ENCODE measurements around the gene IGF2BP3.
"Not testable (repeated sequence)": the region's sequence is repeated elsewhere in the genome, so short reads cannot be mapped to it uniquely, and the experiment has no call there.

Gene IGF2BP3

DNA sequence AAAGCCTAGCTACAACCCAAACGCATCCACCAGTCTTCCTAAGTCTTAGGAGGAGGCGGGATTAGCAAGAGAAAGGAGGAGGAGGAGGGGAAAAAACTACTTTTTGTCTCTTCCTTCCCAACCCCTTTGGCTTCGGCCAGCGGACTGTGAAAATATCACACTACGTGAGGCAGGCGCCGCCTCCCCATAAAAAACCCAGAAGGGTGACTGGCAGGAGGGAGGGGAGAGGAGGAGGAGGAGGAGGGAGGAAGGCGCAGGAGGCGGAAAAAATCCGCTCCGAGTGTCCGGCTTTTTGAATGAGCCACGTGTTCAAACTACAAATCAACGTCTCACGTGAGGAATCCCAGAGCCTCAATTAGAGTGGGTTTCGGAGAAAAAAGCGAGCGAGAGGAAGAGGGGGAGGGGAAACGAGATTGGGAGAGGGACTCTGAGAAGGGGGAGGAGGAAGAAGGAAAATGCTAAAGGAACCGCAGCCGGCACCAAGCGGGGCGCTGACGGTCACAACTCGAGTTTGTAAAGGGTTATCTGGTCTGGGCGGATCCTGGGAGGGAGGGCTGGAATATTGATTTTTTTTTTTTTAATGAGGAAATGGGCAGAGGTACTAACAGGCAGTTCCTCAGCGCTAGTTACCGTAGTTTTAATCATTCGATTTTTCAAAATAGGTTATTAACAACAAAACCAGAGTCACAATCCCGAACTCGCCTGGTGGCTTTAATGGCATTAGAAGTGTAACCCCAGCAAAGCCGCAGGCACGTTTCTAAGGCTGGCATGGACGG lies at the start of gene IGF2BP3:
IGF2BP3 (minus strand) TSS at position 162 of the 776 bp plus-strand sequence. CDS start 381 bp downstream, outside the sequence.
- in situ Hi-C loops (cut with MboI; ENCODE audit: low sequenced_read_pairs) = no loop called here
- Histone ChIP-seq H3K4me1 (peaks cover 14% of the 10 kb centered on the region), H3K27me3 (ENCODE audit: low read depth) (no peaks in the 10 kb centered on the region), H3K9me3 (no peaks in the 10 kb centered on the region), H3K4me3 (peak within 1 kb of the TSS; percentile 72), H3K36me3 (replicated peaks) (peaks cover 3% of the 10 kb centered on the region)
- peak; percentile 97 to 100 for DNase-seq (ENCODE audit: low spot score in 2 of 2)

DNA sequence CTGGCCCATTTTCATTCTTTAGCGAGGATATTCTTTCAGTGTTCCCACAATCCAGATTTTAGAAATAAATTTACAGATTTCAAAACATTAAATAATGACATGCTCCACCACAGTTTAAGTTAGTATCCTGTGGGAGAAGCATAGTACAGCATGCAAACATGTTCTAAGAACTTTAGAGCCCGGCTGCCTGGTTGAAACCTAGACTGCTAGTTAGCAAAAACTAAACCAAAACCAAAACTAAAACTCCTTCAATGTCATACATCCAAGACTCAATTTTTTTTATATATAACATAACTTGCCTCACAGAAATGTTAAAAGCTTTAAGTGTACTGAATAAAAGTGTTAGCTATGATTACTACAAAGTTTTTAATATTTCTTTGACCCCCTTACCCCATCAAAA lies 44.5 kb upstream of the IGF2BP3 start:
- Histone ChIP-seq H3K4me3 (no peak overlapping the region), H3K4me1 (no peaks in the 10 kb centered on the region), H3K27me3 (ENCODE audit: low read depth) (no peaks in the 10 kb centered on the region), H3K36me3 (replicated peaks) (peaks cover 92% of the 10 kb centered on the region), H3K9me3 (no peaks in the 10 kb centered on the region)
- no peak for DNase-seq (ENCODE audit: low spot score in 2 of 2)
- in situ Hi-C loops (cut with MboI; ENCODE audit: low sequenced_read_pairs) = no loop called here

DNA sequence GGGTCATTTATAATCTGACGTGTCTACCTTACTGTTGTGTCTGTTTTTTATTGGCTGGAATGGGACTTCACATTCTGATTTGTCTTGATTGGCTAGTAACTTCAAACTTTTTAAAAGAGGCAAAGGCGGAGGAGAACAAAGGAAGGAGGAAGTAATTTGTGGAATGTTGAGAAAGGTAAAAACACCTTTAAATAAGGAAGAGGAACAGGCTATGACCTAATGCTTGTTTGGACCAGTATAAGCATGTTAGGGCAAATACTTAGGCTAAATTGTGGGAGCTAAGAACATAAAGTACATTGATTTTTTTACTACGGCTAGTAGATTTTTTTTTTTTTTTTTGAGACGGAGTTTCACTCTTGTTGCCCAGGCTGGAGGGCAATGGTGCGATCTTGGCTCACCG lies 43.5 kb upstream of the IGF2BP3 start:
- H3K9me3 ChIP-seq; DNase-seq (ENCODE audit: low spot score in 2 of 2); in situ Hi-C loops (cut with MboI; ENCODE audit: low sequenced_read_pairs); H3K27me3 ChIP-seq (ENCODE audit: low read depth); H3K4me1 ChIP-seq; H3K4me3 ChIP-seq: not testable (repeated sequence)
- peaks cover 92% of the 10 kb centered on the region for H3K36me3 ChIP-seq (replicated peaks)

DNA sequence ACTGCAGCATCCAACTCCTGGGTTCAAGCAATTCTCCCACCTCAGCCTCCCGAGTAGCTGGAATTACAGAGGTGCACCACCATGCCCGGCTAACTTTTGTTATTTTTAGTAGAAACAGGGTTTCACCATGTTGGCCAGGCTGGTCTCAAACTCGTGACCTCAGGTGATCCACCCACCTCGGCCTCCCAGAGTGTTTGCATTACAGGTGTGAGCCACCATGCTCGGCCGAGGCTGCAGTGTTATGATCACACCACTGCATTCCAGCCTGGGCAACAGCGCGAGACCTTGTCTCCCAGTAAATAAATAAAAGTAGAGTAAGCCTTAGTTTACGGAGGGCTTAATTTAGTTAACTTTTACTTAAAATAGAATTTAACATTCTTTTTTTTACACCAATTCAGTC lies 23.7 kb upstream of the IGF2BP3 start:
- Histone ChIP-seq H3K9me3 (no peaks in the 10 kb centered on the region), H3K27me3 (ENCODE audit: low read depth) (no peaks in the 10 kb centered on the region), H3K36me3 (replicated peaks) (no peaks in the 10 kb centered on the region; the same call in 1 of the 2 replicates), H3K4me3 (no peak overlapping the region), H3K4me1 (peaks cover 5% of the 10 kb centered on the region; the same call in 1 of the 2 replicates)
- no peak for DNase-seq (ENCODE audit: low spot score in 2 of 2)
- in situ Hi-C loops (cut with MboI; ENCODE audit: low sequenced_read_pairs) = no loop called here

DNA sequence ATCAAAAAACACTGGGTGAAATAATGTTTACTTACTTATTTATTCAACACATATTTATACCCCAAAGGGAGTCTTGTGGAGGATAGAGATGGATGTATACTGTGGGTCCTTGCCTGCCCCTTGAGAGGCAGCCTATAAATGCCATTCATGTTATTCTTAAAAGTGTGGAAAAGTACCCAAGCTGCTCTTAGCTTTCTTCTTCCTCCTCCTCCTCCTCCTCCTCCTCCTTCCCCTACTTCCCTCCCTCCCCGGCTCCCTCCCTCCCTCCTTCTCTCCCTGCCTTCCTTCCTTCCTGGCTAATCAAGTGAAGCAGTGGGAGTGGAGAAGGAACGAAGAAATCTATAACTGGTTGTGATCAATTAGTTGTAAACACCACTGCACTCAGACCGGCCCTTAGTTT lies 21.2 kb upstream of the IGF2BP3 start:
- in situ Hi-C loops (cut with MboI; ENCODE audit: low sequenced_read_pairs) = no loop called here
- H3K9me3 ChIP-seq = no peaks in the 10 kb centered on the region
- H3K27me3 ChIP-seq (ENCODE audit: low read depth) = no peaks in the 10 kb centered on the region
- H3K4me1 ChIP-seq = peaks cover 5% of the 10 kb centered on the region; the same call in 1 of the 2 replicates
- no peaks in the 10 kb centered on the region; the same call in 1 of the 2 replicates for H3K36me3 ChIP-seq (replicated peaks)
- peak in 1 of 2 experiments; percentile 46 for DNase-seq (ENCODE audit: low spot score in 2 of 2)
- H3K4me3 ChIP-seq = peak overlapping the region; percentile 53

DNA sequence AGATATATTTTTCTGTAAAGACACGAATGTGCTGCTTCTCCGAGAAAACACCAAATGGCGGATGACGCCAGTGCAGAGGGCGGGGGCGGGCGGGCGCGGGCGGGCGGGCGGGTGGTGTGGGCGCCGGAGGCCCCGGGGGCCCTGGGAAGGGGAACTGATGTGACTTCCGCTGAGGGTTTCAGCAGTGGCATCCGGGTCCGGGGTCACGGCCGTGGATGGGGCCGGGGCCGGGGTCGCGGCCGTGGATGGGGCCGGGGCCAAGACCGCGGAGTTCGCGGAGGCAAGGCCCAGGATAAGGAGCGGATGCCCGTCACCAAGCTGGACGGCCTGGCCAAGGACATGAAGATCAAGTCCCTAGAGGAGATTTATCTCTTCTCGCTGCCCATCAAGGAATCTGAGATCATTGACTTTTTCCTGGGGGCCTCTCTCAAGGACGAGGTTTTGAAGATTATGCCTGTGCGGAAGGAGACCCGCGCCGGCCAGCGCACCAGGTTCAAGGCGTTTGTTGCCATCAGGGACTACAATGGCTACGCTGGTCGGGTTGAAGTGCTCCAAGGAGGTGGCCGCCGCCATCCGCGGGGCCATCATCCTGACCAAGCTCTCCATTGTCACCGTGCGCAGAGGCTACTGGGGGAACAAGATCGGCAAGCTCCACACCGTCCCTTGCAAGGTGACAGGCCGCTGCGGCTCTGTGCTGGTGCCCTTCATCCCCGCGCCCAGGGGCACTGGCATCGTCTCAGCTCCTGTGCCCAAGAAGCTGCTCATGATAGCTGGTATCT lies 20.3 kb upstream of the IGF2BP3 start:
- Histone ChIP-seq H3K9me3 (no peaks in the 10 kb centered on the region), H3K27me3 (ENCODE audit: low read depth) (no peaks in the 10 kb centered on the region), H3K36me3 (replicated peaks) (no peaks in the 10 kb centered on the region; the same call in 1 of the 2 replicates), H3K4me1 (peaks cover 5% of the 10 kb centered on the region), H3K4me3 (peak overlapping the region; percentile 53)
- in situ Hi-C loops (cut with MboI; ENCODE audit: low sequenced_read_pairs) = no loop called here
- DNase-seq (ENCODE audit: low spot score in 2 of 2) = peak in 1 of 2 experiments; percentile 76

DNA sequence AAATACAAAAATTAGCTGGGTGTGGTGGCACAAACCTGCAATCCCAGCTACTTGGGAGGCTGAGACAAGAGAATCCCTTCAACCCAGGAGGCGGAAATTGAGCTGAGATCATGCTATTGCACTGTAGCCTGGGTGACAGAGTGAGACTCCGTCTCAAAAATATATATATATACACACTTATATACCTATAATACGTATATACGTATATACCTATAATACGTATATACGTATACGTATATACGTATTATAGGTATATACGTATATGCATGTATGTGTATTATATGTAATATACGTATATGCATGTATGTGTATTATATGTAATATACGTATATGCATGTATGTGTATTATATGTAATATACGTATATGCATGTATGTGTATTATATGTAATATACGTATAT lies 18.4 kb upstream of the IGF2BP3 start:
- H3K36me3 ChIP-seq (replicated peaks); DNase-seq (ENCODE audit: low spot score in 2 of 2); in situ Hi-C loops (cut with MboI; ENCODE audit: low sequenced_read_pairs): not testable (repeated sequence)

DNA sequence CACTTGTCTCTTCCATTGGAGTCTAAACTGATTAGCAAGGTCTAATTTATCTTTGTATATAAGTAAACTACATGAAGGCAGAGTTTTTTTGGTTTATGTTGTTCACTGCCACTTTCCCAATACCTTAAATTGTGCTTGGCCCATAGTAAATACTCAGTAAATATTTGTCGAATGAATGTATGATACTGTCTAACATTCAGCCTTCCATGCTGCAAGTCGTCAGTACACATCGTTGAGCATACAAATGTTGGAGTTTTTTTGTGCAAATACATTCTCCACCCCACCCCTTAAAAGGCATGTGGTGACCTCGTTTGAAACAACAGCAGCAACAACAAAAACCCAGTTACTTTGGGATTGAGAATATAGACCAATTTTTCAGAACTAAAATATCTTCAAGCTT lies 17.4 kb upstream of the IGF2BP3 start:
- no peak overlapping the region for H3K4me3 ChIP-seq
- no peaks in the 10 kb centered on the region for H3K9me3 ChIP-seq
- H3K4me1 ChIP-seq = peaks cover 5% of the 10 kb centered on the region
- no peaks in the 10 kb centered on the region; the same call in 1 of the 2 replicates for H3K36me3 ChIP-seq (replicated peaks)
- in situ Hi-C loops (cut with MboI; ENCODE audit: low sequenced_read_pairs) = no loop called here
- DNase-seq (ENCODE audit: low spot score in 2 of 2) = no peak
- H3K27me3 ChIP-seq (ENCODE audit: low read depth) = no peaks in the 10 kb centered on the region

More for the DNA sequence above, 18.4 kb upstream of the IGF2BP3 start:
- H3K27me3 ChIP-seq (ENCODE audit: low read depth); H3K9me3 ChIP-seq; H3K4me3 ChIP-seq; H3K4me1 ChIP-seq: not testable (repeated sequence)

DNA sequence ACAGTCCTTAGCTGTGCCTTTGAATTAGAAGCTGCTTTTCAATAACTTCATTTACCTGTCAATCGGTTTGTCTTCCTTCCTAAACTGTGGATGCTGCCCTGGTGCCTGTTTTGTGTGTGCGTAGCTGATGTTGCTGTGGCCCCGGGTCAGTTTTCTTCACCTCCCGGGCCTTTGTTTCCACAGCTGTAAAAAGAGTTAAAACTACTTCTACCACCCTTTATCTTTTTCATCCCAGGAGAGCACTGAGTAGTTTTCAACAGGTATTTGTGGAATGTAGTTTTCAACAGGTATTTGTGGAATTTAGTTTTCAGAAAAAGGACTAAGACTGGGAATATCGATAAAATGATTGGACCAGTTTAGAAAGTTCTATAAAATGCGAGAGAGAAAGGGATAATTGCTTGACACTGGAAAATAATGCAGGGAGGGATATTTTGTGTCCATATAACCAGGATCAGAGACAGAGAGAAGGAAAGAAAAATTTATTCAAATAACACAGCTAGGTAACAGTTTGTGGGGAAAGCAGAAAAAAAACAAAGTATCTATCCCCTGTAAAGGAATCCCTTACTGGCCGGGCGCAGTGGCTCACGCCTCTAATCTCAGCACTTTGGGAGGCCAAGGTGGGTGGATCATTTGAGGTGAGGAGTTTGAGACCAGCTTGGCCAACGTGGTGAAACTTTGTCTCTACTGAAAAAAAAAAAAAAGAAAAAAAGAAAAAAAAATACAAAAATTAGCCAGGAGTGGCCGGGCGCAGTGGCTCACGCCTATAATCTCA lies 15.9 kb upstream of the IGF2BP3 start:
- in situ Hi-C loops (cut with MboI; ENCODE audit: low sequenced_read_pairs) = no loop called here
- Histone ChIP-seq H3K36me3 (replicated peaks) (no peaks in the 10 kb centered on the region), H3K9me3 (no peaks in the 10 kb centered on the region), H3K27me3 (ENCODE audit: low read depth) (no peaks in the 10 kb centered on the region), H3K4me1 (peaks cover 5% of the 10 kb centered on the region), H3K4me3 (no peak overlapping the region)
- DNase-seq (ENCODE audit: low spot score in 2 of 2) = no peak

DNA sequence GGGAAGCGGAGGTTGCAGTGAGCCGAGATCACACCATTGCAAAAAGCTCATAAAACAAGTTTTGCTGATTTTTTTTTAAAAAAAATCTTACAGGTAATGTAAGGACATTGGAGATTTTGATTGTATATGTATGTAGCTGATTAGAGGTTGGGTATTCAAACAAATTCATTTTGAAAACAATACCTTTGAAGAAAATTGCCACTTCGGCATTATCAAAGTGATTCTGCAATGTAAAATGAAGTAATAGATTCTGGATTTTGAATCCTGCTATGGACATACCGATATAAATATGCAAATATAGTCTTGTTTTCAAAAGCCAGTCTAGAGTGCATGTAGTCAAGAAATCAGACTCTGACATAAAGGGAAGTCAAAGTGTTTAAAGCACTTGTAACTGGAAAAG lies 12.4 kb upstream of the IGF2BP3 start:
- H3K27me3 ChIP-seq (ENCODE audit: low read depth) = no peaks in the 10 kb centered on the region

DNA sequence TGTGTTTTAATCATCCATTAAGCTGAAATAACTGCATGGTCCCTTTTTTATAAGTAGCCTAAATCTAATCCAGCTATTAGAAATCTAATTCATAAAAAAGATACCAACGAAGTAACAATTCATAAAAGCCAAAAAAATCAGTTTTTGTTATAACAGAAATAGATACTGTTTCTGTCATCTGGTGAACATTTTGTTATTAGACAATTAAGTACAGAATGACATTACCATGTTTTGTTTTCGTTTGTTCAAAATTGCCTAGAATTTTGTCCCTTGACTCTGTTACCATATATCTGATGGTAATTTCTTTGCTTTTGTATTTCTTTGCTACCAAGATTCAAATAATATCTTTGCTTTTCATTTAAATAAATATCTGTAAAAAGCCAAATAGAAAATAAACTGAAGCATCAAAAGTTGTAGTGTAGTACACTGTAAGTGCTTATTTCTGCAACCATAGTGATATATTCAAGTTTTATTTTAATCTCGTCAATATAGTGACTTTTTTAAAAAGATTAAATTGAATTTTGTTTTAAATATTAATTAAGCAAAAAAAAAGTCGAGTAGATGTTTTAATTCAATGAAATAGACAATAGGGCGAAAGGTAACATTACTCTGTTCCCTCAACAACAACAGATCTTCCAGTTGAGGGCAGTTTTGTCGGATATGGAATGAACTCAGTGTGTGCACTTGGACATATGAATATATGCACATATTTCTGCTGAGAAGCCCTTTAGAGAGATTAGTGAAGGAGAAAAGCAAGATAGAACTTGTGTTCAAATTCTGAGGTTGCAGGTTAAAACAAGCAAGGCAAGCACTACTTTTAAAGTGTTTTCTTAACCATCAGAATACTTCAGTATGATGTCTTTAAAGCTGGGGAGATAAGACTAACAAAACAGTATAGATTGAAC lies 7.9 kb upstream of the IGF2BP3 start:
- DNase-seq (ENCODE audit: low spot score in 2 of 2) = no peak
- H3K36me3 ChIP-seq (replicated peaks) = no peaks in the 10 kb centered on the region
- no peaks in the 10 kb centered on the region for H3K27me3 ChIP-seq (ENCODE audit: low read depth)
- no peaks in the 10 kb centered on the region for H3K9me3 ChIP-seq
- H3K4me3 ChIP-seq = no peak overlapping the region
- peaks cover 22% of the 10 kb centered on the region for H3K4me1 ChIP-seq
- in situ Hi-C loops (cut with MboI; ENCODE audit: low sequenced_read_pairs) = no loop called here

More for the DNA sequence above, 12.4 kb upstream of the IGF2BP3 start:
- H3K4me3 ChIP-seq = no peak overlapping the region
- no peak for DNase-seq (ENCODE audit: low spot score in 2 of 2)
- in situ Hi-C loops (cut with MboI; ENCODE audit: low sequenced_read_pairs) = no loop called here
- H3K36me3 ChIP-seq (replicated peaks) = no peaks in the 10 kb centered on the region
- H3K9me3 ChIP-seq = no peaks in the 10 kb centered on the region
- peaks cover 8% of the 10 kb centered on the region for H3K4me1 ChIP-seq

DNA sequence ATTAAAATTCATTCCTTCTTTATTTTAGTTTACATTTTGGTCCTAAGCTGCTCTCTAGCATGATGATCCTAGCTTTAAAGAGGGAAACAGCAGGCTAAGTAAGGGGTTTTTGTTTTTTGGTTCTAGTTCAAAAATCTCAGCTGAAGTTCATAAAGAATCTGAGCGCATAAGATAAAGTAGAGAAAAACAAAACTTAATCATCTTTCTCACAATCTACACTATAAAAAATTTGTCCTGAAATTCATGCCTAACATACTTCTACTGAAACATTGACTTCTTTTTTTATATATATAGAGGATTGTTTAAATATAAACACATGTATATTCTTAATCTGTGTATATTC lies 6.8 kb upstream of the IGF2BP3 start:
- Histone ChIP-seq H3K4me3 (no peak overlapping the region), H3K27me3 (ENCODE audit: low read depth) (no peaks in the 10 kb centered on the region), H3K9me3 (no peaks in the 10 kb centered on the region), H3K36me3 (replicated peaks) (no peaks in the 10 kb centered on the region), H3K4me1 (peaks cover 22% of the 10 kb centered on the region)
- in situ Hi-C loops (cut with MboI; ENCODE audit: low sequenced_read_pairs) = no loop called here
- no peak for DNase-seq (ENCODE audit: low spot score in 2 of 2)
